ENCODE data around the gene BCL3. TPM values are rescaled to one million over a fixed set of nuclear protein-coding genes. Genes with fewer than 3 reads are reported as not detected.

Gene BCL3
- total and polyA plus RNA-seq, 2 experiments from 2014 or later, result 1.4 to 4.1 TPM

- Histone ChIP-seq H3K4me2 (no peak overlapping the region), H3K36me3 (ENCODE audit: insufficient read depth) (no peaks in the 10 kb centered on the region), H3K9me2 (ENCODE audit: insufficient read depth) (no peaks in the 10 kb centered on the region), H3F3A (replicated peaks; ENCODE audit: low read depth) (no peaks in the 10 kb centered on the region), H3K79me2 (replicated peaks; ENCODE audit: insufficient read depth) (no peaks in the 10 kb centered on the region), H4K20me1 (replicated peaks; ENCODE audit: insufficient read depth) (no peaks in the 10 kb centered on the region; the same call in 1 of the 2 replicates), H2AFZ (no peak overlapping the region), H3K27me3 (ENCODE audit: insufficient read depth) (no peaks in the 10 kb centered on the region), H3K27ac (ENCODE audit: low read depth) (no peak overlapping the region), H3K4me1 (ENCODE audit: insufficient read depth) (no peaks in the 10 kb centered on the region), H3K4me3 (no peak overlapping the region)
- no peak overlapping the region for H3K4me3 Mint-ChIP-seq
- H3K27me3 Mint-ChIP-seq (ENCODE audit: insufficient read depth, low read depth, poor library complexity), result peaks cover 7% of the 10 kb centered on the region
- ATAC-seq (no peak), DNase-seq (ENCODE audit: low spot score) (no peak)
- H3K36me3 Mint-ChIP-seq (ENCODE audit: low read depth), result no peaks in the 10 kb centered on the region
- no peak overlapping the region for H3K27ac Mint-ChIP-seq
- no peaks in the 10 kb centered on the region for H3K4me1 Mint-ChIP-seq
- TF ChIP-seq NANOG (IDR thresholded peaks at IDR 0.05; ENCODE audit: borderline replicate concordance) (no peak), EZH2 (IDR thresholded peaks at IDR 0.05; ENCODE audit: low read depth, unreplicated experiment) (no peak), JUNB (IDR thresholded peaks at IDR 0.05; ENCODE audit: unreplicated experiment) (no peak), EZH2phosphoT487 (IDR thresholded peaks at IDR 0.05; ENCODE audit: unreplicated experiment) (no peak), CREB1 (CRISPR knock-in tag; IDR thresholded peaks at IDR 0.05; ENCODE audit: low read depth) (no peak), ZNF331 (CRISPR knock-in tag; IDR thresholded peaks at IDR 0.05; ENCODE audit: low read depth) (no peak), CTCF (conservative IDR thresholded peaks at IDR 0.05; ENCODE audit: low read depth in 2 of 2) (no peak), ETS1 (IDR thresholded peaks at IDR 0.05) (no peak), ZNF114 (CRISPR knock-in tag; IDR thresholded peaks at IDR 0.05) (no peak), STAT1 (IDR thresholded peaks at IDR 0.05; ENCODE audit: unreplicated experiment) (no peak), POLR2AphosphoS5 (IDR thresholded peaks at IDR 0.05; ENCODE audit: low read depth) (no peak)
- no peaks in the 10 kb centered on the region; the same call in 2 of the 3 replicates for H3K9me3 Mint-ChIP-seq
These were observed 43.0 kb upstream of the BCL3 start for GRCh38 chr19:44705502-44706010.

- no peaks in the 10 kb centered on the region for H3K9me2 ChIP-seq (ENCODE audit: insufficient read depth)
- ATAC-seq (no peak), DNase-seq (ENCODE audit: low spot score) (no peak)
- no peak overlapping the region for H3K27ac ChIP-seq (ENCODE audit: low read depth)
- H3K4me1 Mint-ChIP-seq, result no peaks in the 10 kb centered on the region
- no peak overlapping the region for H3K4me3 ChIP-seq
- H3K4me3 Mint-ChIP-seq, result no peak overlapping the region
- TF ChIP-seq EZH2phosphoT487 (IDR thresholded peaks at IDR 0.05; ENCODE audit: unreplicated experiment) (no peak), STAT1 (IDR thresholded peaks at IDR 0.05; ENCODE audit: unreplicated experiment) (no peak), CTCF (conservative IDR thresholded peaks at IDR 0.05; ENCODE audit: low read depth in 2 of 2) (no peak), ZNF331 (CRISPR knock-in tag; IDR thresholded peaks at IDR 0.05; ENCODE audit: low read depth) (no peak), POLR2AphosphoS5 (IDR thresholded peaks at IDR 0.05; ENCODE audit: low read depth) (no peak), EZH2 (IDR thresholded peaks at IDR 0.05; ENCODE audit: low read depth, unreplicated experiment) (no peak), REST (IDR thresholded peaks at IDR 0.05; ENCODE audit: unreplicated experiment) (no peak)
- no peak overlapping the region for H3K27ac Mint-ChIP-seq
- H3K27me3 ChIP-seq (ENCODE audit: insufficient read depth), result no peaks in the 10 kb centered on the region
- H2AFZ ChIP-seq, result no peak overlapping the region
- no peaks in the 10 kb centered on the region for H3K36me3 ChIP-seq (ENCODE audit: insufficient read depth)
- H3K9me3 Mint-ChIP-seq, result no peaks in the 10 kb centered on the region; the same call in 2 of the 3 replicates
- no peak overlapping the region for H3K4me2 ChIP-seq
- H3K36me3 Mint-ChIP-seq (ENCODE audit: low read depth), result no peaks in the 10 kb centered on the region
- H3K4me1 ChIP-seq (ENCODE audit: insufficient read depth), result no peaks in the 10 kb centered on the region
- peaks cover 7% of the 10 kb centered on the region for H3K27me3 Mint-ChIP-seq (ENCODE audit: insufficient read depth, low read depth, poor library complexity)
- H3F3A ChIP-seq (replicated peaks; ENCODE audit: low read depth), result no peaks in the 10 kb centered on the region
- no peaks in the 10 kb centered on the region; the same call in 1 of the 2 replicates for H4K20me1 ChIP-seq (replicated peaks; ENCODE audit: insufficient read depth)
- no peaks in the 10 kb centered on the region for H3K79me2 ChIP-seq (replicated peaks; ENCODE audit: insufficient read depth)
These were observed 41.8 kb upstream of the BCL3 start for GRCh38 chr19:44706506-44707236.

All from GM23338 (cell line).